Upper lobe of left lung (tissue), 4 donors: Measurements from ENCODE around the gene CABLES2.

ENCODE experiments used
- POLR2A ChIP-seq, 4 donors: fragments of 450-650 bp; IDR thresholded peaks; one replicate each; pipeline ENCODE4 v1.5.1; 2016 to 2017; ENCODE audit warnings: antibody characterized with exemption in 4 of 4, mild to moderate bottlenecking in 2 of 4
- TF ChIP-seq, protein P1 (sequence below), 6 experiments: fragments of 450-650 bp in 4 of 6; fragments of 200-600 bp in 2 of 6; sonication (generic) in 2 of 6; IDR thresholded peaks; one replicate each; pipeline ENCODE4 v1.5.1; 2016 to 2019; ENCODE audit warnings: antibody characterized with exemption in 6 of 6

- TF ChIP-seq, protein P1, sequence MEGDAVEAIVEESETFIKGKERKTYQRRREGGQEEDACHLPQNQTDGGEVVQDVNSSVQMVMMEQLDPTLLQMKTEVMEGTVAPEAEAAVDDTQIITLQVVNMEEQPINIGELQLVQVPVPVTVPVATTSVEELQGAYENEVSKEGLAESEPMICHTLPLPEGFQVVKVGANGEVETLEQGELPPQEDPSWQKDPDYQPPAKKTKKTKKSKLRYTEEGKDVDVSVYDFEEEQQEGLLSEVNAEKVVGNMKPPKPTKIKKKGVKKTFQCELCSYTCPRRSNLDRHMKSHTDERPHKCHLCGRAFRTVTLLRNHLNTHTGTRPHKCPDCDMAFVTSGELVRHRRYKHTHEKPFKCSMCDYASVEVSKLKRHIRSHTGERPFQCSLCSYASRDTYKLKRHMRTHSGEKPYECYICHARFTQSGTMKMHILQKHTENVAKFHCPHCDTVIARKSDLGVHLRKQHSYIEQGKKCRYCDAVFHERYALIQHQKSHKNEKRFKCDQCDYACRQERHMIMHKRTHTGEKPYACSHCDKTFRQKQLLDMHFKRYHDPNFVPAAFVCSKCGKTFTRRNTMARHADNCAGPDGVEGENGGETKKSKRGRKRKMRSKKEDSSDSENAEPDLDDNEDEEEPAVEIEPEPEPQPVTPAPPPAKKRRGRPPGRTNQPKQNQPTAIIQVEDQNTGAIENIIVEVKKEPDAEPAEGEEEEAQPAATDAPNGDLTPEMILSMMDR (IDR thresholded peaks at IDR 0.05), result no peak
- no peak for TF ChIP-seq POLR2A (IDR thresholded peaks at IDR 0.05)
Measured at GRCh38 chr20:62354811-62355341, 52.2 kb downstream of the CABLES2 start.
